Activated CD4-positive, alpha-beta T cell treated with anti-CD3 and anti-CD28 coated beads, Interleukin-2, amount 50 U/mL, for 48 hours (primary cell): ENCODE results near the gene SUPT3H.
"Not testable (repeated sequence)": the region's sequence is repeated elsewhere in the genome, so short reads cannot be mapped to it uniquely, and the experiment has no call there.

Experiments used
- DNase-seq, 2 experiments: peaks; one replicate each; pipeline ENCODE4 v3.0.0-alpha.2; 2020

The SUPT3H gene

GRCh38 chr6:45104429-45104828 lies 273.3 kb downstream of the SUPT3H start:
- DNase-seq = no peak

GRCh38 chr6:45098256-45098655 lies 279.5 kb downstream of the SUPT3H start:
- no peak for DNase-seq

GRCh38 chr6:45094831-45095230 lies 282.9 kb downstream of the SUPT3H start:
- DNase-seq = no peak

- no peak for DNase-seq
These were observed 285.6 kb downstream of the SUPT3H start for GRCh38 chr6:45092135-45092534.

GRCh38 chr6:45086360-45087084 lies 291.2 kb downstream of the SUPT3H start:
- DNase-seq = no peak

- DNase-seq = no peak
These were observed 293.5 kb downstream of the SUPT3H start for GRCh38 chr6:45084257-45084656.

GRCh38 chr6:45082091-45082490 lies 295.6 kb downstream of the SUPT3H start:
- DNase-seq = no peak

GRCh38 chr6:45081634-45082033 lies 296.1 kb downstream of the SUPT3H start:
- no peak for DNase-seq

- DNase-seq = no peak
These were observed 299.3 kb downstream of the SUPT3H start for GRCh38 chr6:45078432-45078831.

GRCh38 chr6:45076217-45076930 lies 301.4 kb downstream of the SUPT3H start:
- DNase-seq = no peak

GRCh38 chr6:45075246-45075645 lies 302.5 kb downstream of the SUPT3H start:
- DNase-seq = no peak

- DNase-seq = no peak
These were observed 303.3 kb downstream of the SUPT3H start for GRCh38 chr6:45074439-45074838.

- no peak for DNase-seq
These were observed 304.0 kb downstream of the SUPT3H start for GRCh38 chr6:45073771-45074170.

- no peak for DNase-seq
These were observed 305.1 kb downstream of the SUPT3H start for GRCh38 chr6:45072673-45073072.

GRCh38 chr6:45072016-45072415 lies 305.7 kb downstream of the SUPT3H start:
- no peak for DNase-seq

GRCh38 chr6:45069091-45069490 lies 308.6 kb downstream of the SUPT3H start:
- no peak for DNase-seq

GRCh38 chr6:45067446-45067845 lies 310.3 kb downstream of the SUPT3H start:
- not testable (repeated sequence) for DNase-seq

GRCh38 chr6:45062659-45063058 lies 315.1 kb downstream of the SUPT3H start:
- DNase-seq = not testable (repeated sequence)

GRCh38 chr6:45057711-45058110 lies 320.0 kb downstream of the SUPT3H start:
- no peak for DNase-seq

- DNase-seq = no peak
These were observed 323.1 kb downstream of the SUPT3H start for GRCh38 chr6:45054610-45055009.

- DNase-seq = no peak
These were observed 325.4 kb downstream of the SUPT3H start for GRCh38 chr6:45052325-45052724.

GRCh38 chr6:45049188-45049843 lies 328.4 kb downstream of the SUPT3H start:
- DNase-seq = no peak

GRCh38 chr6:45047573-45047972 lies 330.2 kb downstream of the SUPT3H start:
- no peak for DNase-seq

- DNase-seq = no peak
These were observed 332.5 kb downstream of the SUPT3H start for GRCh38 chr6:45045253-45045601.
